ENCODE measurements around the gene PRRC2B.
"Not testable (repeated sequence)": the region's sequence is repeated elsewhere in the genome, so short reads cannot be mapped to it uniquely, and the experiment has no call there.

PRRC2B gene

DNA sequence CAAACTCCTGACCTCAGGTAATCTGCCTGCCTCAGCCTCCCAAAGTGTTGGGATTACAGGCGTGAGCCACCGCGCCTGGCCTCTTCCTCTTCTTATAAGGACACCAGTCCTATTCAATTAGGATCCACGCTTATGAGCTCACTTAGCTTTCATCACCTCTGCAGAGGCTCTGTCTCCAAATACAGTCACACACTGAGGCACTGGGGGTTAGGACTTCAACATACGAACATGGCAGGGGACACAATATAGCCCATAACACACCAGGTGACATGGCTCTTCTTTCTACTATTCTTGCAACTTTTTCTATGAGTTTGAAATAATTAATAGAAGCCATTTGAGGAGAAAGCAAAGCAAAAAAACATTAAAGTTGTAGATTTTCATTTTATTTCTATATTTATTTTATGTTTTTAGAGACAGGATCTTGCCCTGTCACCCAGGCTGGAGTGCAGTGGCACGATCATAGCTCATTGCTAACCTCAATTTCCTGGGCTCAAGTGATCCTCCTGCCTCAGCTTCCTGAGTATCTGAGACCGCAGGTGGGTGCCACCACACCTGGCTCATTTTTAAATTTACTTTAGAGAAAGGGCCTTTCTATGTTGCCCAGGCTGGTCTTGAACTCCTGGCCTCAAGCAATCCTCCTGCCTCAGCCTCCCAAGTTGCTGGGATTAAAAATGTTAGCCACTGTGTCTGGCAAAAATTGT lies 145.5 kb downstream of the PRRC2B start:
- DNase-seq (ENCODE audit: low read depth, low spot score): no peak

DNA sequence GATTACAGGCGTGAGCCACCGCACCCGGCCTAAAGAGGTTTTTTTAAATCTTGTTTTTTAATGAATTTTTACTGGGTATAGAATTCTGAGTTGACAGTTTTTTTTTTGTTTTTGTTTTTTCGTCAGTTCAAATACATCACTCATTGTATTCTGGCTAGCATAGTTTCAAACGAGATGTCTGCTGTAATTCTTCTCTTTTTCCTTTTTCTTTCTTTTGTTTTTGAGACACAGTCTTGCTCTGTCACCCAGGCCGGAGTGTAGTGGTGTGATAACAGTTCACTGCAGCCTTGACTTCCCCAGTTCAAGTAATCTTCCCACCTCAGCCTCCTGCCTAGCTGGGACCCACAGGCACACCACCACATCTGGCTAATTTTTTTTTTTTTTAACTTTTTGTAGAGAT lies 149.3 kb downstream of the PRRC2B start:
- no peak for DNase-seq (ENCODE audit: low read depth, low spot score)

GRCh38 chr9:131545003-131545785 lies 151.3 kb downstream of the PRRC2B start, which contains the start of gene PRRT1B:
Gene PRRT1B, plus strand, starts transcription at chr9:131545523. Its CDS starts 93 bp downstream, at chr9:131545616.
- DNase-seq (ENCODE audit: low read depth, low spot score): peak; percentile 86

- peak; percentile 40 for DNase-seq (ENCODE audit: low read depth, low spot score)
These were observed 152.0 kb downstream of the PRRC2B start for GRCh38 chr9:131545786-131546335.

GRCh38 chr9:131546336-131547084 lies 152.6 kb downstream of the PRRC2B start:
- peak; percentile 75 for DNase-seq (ENCODE audit: low read depth, low spot score)

DNA sequence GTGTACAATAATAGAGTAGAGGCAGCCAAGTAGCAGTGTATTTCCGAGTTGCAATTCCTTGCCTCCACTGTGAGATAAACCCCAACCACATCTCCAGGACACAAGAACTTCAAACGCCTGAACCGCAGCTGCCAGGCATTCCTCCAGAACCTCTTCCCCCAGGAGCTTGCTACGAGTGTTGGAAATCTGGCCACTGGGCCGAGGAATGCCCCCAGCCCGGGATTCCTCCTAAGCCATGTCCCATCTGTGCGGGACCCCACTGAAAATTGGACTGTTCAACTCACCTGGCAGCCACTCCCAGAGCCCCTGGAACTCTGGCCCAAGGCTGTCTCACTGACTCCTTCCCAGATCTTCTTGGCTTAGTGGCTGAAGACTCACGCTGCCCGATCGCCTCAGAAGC lies 155.3 kb downstream of the PRRC2B start:
- not testable (repeated sequence) for DNase-seq (ENCODE audit: low read depth, low spot score)
